BJ (cell line): ENCODE measurements around the gene TUBB6. TPM values are rescaled to one million over a fixed set of nuclear protein-coding genes. Genes with fewer than 3 reads are reported as not detected.

ENCODE experiments used
- CTCF ChIA-PET: fragments of 350-600 bp; formaldehyde crosslinking; extraction: SDS; loops from one replicate; lab custom pipeline; 2021; ENCODE audit warnings: antibody characterized with exemption, inconsistent platforms; lab: Yijun Ruan, JAX
- POLR2A ChIA-PET: fragments of 300-600 bp; sonication (Branson Sonifier 250); formaldehyde crosslinking; extraction: SDS; loops from one replicate; lab custom pipeline; 2021; ENCODE audit warnings: antibody characterized with exemption; lab: Charles Lee
- DNase-seq: peaks from one replicate; pipeline ENCODE4 v3.0.0-alpha.2; 2011; ENCODE audit warnings: low read depth
- H3K27me3 ChIP-seq: 2 replicates; pipeline ENCODE4 v1.6.0; 2011; ENCODE audit warnings: low read length; ENCODE audit not compliant: control insufficient read depth, insufficient read depth
- H3K36me3 ChIP-seq: 2 replicates; pipeline ENCODE4 v1.5.1; 2011; ENCODE audit warnings: low read length; ENCODE audit not compliant: control insufficient read depth, insufficient read depth
- H3K4me3 ChIP-seq: 2 replicates; pipeline ENCODE4 v1.5.1; 2011; ENCODE audit warnings: low read depth, mild to moderate bottlenecking, control low read depth, low read length
- CTCF ChIP-seq: IDR thresholded peaks from 2 replicates; pipeline ENCODE4 v1.5.1; 2011; ENCODE audit warnings: low read depth, mild to moderate bottlenecking, control low read depth, inconsistent platforms, low read length, moderate library complexity; ENCODE audit not compliant: insufficient read depth
- polyA plus RNA-seq: library from polyadenylated mRNA; depleted of rRNA; stranded (reverse); fragments of >200 nt; gene quantifications from 2 replicates; pipeline ENCODE4 v1.2.3, GENCODE V29; 2011

TUBB6 gene
- polyA plus RNA-seq, 1 experiment = 765 TPM

DNA sequence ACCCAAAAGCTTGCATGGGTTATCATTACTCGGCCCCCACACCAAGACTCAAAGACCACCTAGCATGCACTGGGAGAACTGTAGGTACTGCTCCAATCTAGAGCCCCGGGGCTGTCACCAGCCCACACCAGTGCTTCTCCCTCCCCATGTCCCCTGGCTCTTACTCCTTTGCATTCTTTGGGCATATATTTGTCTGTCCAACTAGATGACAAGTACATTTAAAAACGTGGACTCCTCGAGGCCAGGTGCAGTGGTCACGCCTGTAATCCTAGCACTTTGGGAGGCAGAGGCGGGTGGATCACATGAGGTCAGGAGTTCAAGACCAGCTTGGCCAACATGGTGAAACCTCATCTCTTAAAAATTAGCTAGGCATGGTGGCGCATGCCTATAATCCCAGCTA is 61.2 kb downstream of the TUBB6 start:
- no peak for DNase-seq

DNA sequence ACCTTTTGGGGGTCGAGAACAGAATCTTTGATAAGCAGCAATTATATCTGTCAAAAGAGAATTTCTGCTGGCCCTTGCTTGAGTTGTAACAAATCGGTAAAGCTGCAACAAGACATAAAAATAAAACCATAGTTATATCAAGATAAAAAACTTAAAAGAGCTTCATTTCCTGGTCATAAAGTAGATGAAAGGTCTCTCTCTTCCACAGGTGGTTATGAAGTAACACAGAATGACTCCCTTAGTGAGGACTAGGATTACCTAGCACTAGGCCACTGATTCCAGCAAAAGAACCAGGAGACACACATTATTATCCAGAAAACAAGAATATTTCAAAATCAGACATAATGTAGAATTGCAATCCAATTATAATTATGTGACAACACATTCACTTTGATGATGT is 63.5 kb downstream of the TUBB6 start:
- CTCF ChIA-PET = no interaction called here
- H3K4me3 ChIP-seq = no peak overlapping the region
- no peak for TF ChIP-seq CTCF
- DNase-seq = no peak
- no peaks in the 10 kb centered on the region for H3K27me3 ChIP-seq
- POLR2A ChIA-PET = no interaction called here
- peaks cover 3% of the 10 kb centered on the region for H3K36me3 ChIP-seq

More for the DNA sequence above, 61.2 kb downstream of the TUBB6 start:
- Histone ChIP-seq H3K4me3 (no peak overlapping the region), H3K27me3 (no peaks in the 10 kb centered on the region), H3K36me3 (peaks cover 5% of the 10 kb centered on the region)
- CTCF ChIA-PET = no interaction called here
- POLR2A ChIA-PET = no interaction called here
- no peak for TF ChIP-seq CTCF

DNA sequence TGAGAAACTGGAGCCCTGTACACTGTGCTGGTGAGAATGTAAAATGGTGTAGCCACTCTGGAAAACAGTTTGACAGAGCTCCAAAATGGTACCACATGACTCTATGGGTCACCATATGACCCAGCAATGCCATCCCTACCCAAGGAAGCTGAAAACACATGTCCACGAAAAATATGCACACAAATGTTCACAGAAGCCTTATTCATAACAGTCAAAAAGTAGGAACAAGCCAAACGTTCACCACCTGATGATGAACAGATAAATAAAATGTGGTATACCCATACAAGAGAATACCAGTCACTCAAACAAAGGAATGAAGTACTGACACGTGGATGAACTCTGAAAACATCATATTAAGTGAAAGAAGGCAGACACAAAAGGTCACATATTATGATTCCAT is 64.4 kb downstream of the TUBB6 start:
- POLR2A ChIA-PET = no interaction called here
- Histone ChIP-seq H3K36me3 (peaks cover 3% of the 10 kb centered on the region), H3K4me3 (no peak overlapping the region), H3K27me3 (no peaks in the 10 kb centered on the region)
- no peak for DNase-seq
- no peak for TF ChIP-seq CTCF
- CTCF ChIA-PET = no interaction called here

DNA sequence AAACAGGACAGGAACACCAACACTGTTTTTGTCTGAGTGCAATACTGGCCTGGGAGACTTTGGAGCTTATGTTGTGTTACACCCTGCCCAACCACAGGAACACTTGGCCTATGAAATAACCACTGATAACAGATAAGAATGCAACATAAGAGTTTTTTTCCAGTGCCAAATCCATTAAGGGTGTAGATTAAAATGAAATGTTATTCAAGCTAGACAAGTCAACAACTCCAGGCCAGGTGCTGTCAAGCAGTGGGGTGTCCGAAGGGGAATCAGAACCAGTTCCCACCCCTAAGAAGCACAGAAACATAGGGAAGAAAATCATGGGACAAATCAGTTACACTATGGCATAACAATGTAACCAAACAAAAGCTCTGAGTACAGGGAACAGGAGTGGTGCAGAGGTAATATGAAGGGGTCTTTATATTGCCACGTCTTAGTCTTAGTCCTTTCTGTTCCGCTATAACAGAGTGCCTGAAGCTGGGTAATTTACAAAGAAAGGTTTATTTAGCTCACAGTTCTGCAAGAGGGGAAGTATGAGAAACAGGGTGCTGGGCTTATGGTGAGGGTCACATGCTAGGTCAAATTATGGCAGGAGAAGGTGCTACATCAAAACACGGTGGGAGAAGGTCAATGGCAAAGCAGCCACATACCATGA is 65.2 kb downstream of the TUBB6 start:
- Histone ChIP-seq H3K36me3 (peaks cover 3% of the 10 kb centered on the region), H3K4me3 (no peak overlapping the region), H3K27me3 (no peaks in the 10 kb centered on the region)
- no peak for TF ChIP-seq CTCF
- POLR2A ChIA-PET = interaction anchor here (0.6 kb wide), 1 partner anchor 102 kb away, joined by 5 read pairs; no protein-coding TSS in a partner anchor
- DNase-seq = no peak
- CTCF ChIA-PET = interaction anchor here (1.2 kb wide), 1 partner anchor 18 kb away, joined by 4 read pairs; no protein-coding TSS in a partner anchor

- no peak for TF ChIP-seq CTCF
- POLR2A ChIA-PET = interaction anchor here (0.6 kb wide), 1 partner anchor 102 kb away, joined by 5 read pairs; no protein-coding TSS in a partner anchor
- no peak for DNase-seq
- H3K27me3 ChIP-seq = no peaks in the 10 kb centered on the region
- H3K36me3 ChIP-seq = peaks cover 1% of the 10 kb centered on the region; the same call in 1 of the 2 replicates
- H3K4me3 ChIP-seq = no peak overlapping the region
- CTCF ChIA-PET = interaction anchor here (1.2 kb wide), 1 partner anchor 17 kb away, joined by 4 read pairs; no protein-coding TSS in a partner anchor
Measured at GRCh38 chr18:12373771-12374116, 65.7 kb downstream of the TUBB6 start.
